ENCODE data around the gene CHCHD6.

Gene CHCHD6

DNA sequence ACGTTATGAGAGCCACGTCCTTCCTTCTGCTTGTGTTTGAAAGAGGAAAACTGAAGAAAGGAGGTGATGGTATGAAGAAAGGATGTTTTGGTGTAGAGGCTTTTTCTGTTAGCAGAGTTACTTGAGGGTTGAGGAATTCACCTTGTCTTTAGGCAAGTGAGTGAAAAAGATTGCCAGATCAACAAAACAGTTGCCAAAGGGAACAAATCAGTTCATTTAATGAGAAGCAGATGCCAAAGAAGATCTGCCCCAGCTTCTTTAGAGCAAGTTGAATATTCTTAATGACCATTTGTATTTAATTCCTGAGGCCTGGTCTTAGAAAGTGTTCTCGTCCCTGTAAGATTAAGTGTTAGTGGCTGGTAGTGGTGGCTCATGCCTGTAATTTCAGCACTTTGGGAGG, 2.6 kb downstream of the CHCHD6 start:
- no peak for DNase-seq

DNA sequence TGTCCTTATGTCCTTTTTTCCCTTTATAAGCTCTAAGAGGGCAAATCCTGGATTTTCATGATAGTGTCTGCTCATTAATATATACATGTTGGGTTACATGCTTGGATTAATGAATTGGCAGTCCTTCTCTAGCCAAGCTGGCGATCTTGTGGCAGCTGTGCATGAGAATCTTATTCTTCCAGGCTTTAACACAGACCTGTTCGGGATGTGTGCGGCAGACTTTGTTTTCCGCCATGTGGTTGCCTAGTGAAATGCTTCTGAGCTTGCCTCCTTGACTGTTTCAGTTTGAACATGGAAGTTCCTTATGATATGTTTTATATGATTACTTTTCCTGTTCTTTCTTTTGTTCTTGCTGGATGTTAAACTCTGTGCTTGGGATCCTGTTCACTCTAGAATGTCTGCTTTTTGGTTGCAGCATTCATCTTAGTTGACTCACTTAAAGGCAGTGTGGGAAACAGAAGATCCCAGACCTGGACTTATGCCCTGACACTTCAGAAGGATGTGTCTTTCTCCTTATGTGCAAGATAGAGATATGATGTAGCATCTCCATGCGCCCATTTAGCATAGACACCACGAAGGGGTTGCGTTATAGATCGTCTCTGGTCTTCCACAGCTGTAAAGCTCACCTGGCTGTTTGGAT, 7.2 kb downstream of the CHCHD6 start:
- peak; percentile 57 for DNase-seq

- DNase-seq = no peak
Observed at GRCh38 chr3:126713199-126713598, 9.2 kb downstream of the CHCHD6 start.

GRCh38 chr3:126714276-126714900, 10.3 kb downstream of the CHCHD6 start:
- no peak for DNase-seq

GRCh38 chr3:126714921-126715320, 10.9 kb downstream of the CHCHD6 start:
- no peak for DNase-seq

DNA sequence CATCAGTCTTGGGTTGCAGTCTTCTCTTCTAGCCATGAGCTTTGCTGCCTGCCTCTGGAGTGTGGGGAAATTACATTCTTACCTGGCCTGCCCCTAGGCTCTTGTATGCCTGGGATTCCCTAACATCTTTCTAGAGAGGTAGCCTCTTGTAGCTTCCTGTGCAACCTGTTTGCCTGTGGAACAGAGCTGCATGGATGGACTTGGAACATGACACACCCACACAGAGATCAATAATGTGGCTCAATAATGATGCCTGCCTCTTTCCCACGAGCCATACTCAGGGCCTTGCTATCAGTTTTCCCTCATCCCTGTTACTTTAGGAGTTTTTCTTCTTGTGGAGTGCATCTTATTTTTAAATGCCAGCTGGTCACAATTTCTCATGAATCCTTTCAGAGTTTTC, 11.4 kb downstream of the CHCHD6 start:
- DNase-seq = no peak

DNA sequence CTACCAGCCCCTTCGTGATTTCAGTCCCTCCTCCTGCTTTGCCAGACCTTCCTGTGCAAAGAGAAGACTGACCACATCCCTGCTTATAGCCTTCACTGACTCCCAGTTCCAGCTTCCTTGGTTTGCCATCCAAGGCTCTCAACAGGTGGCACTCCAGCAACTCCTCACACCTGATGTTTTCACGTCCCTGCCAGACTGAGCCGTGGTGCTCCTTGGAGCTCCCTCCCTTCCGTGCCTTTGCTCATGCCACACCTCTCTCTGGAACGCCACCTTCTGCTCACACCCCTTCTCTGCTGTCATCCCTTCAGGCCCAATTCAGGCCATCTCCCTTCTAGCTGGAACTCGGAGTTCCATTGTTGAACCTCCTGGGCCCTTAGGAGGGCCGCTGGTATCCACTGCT, 12.0 kb downstream of the CHCHD6 start:
- DNase-seq = no peak

DNA sequence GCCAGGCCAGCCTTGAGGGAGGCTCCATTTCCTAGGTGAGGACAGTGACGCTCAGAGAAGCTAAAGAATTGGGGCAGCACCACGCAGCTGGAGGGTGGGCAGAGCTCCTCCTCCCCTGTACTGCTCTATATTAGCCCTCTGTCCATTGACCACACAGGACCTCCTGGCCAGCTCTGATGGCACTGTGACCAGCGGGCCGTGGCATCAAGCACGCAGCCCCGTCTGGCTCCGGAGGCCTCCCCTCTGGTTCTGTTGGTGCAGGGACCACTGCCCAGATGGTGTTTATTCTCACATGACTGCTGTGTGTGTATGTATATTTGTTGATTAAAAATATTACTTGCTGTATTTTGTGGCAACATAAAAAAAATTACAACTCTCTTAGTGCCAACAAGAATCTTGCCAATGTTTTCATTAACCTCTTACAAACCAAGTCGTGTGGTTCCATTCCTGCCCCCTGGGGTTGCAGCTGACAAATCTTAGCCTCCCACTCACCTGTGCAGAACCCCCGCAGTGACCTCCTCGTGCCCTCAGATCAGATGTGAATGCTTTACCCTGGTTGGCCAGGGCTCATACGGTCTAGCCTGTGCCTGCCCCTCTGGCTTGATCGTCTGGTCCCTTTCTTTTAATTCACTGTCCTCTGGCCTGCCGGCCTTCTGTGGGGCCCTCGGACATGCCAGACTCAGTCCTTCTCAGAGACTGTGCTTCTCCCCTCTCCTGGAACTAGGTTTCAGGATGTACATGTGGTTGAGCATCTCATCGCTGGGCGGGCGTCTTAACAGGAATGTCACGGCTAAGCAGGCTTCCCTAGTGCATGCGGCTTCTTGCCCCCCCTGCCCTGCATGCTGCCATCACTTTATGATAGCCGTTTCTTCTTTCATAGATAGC, 14.8 kb downstream of the CHCHD6 start:
- DNase-seq = no peak

- no peak for DNase-seq
Observed at GRCh38 chr3:126720596-126720995, 16.6 kb downstream of the CHCHD6 start.

GRCh38 chr3:126721246-126721645, 17.2 kb downstream of the CHCHD6 start:
- no peak for DNase-seq

- DNase-seq = no peak
Observed at GRCh38 chr3:126723237-126723636, 19.2 kb downstream of the CHCHD6 start.

DNA sequence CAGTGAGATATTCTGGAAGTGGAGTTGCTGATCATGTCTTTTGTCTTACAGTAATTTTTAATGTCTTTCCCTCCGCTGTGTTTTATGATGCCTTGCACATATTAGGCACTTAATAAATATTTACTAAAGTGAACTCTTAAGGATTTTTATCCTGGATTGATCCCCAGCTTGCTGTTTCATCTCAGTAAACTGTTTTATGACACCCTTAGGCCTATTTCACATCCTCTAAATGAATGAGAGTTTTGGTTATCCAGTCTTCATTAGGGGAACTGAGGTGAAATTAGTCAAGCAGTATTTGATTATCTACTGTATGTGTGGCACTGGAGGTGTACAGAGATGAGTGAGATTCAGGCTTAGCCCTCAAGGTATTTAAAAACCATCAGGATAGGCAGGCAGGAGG, 19.8 kb downstream of the CHCHD6 start:
- DNase-seq = no peak

GRCh38 chr3:126728680-126729079, 24.6 kb downstream of the CHCHD6 start:
- no peak for DNase-seq

- no peak for DNase-seq
Observed at GRCh38 chr3:126730376-126730775, 26.3 kb downstream of the CHCHD6 start.

- no peak for DNase-seq
Observed at GRCh38 chr3:126731044-126731443, 27.0 kb downstream of the CHCHD6 start.

DNA sequence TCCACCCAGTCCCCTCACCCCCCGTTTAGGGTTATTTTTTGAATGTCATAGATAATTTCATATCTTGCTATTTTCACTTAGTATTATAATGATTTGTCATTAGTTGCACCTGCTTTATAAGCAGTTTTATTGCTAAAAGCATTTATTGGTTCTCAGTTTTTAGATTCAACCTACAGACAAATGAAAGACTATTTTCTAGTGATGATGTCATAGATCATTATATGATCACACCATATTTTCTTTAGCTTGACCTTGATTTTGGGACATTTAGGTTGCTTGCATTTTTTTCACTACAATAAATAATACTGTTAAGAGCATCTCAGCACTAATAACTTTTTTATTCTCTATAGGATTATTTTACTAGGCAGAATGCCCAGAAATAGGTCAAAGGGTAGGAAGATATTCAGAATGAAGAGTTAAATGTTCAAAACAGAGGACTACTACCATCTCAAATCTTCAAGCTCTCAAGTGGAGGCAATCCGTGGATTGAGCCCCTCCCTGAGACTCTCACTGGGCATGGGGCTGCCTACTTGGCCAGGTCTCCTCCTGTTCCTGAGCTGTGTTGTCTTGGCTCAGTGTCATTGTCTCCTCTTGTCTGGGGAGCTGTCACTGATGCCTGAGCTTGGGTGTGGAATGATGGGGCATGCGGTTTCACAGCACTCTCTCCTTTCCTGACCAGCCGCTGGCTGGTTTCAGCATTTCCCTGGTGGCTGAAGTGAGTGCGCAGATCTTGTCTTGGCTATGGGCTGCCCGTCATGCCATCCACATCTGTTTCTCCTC, 28.4 kb downstream of the CHCHD6 start:
- DNase-seq = no peak

DNA sequence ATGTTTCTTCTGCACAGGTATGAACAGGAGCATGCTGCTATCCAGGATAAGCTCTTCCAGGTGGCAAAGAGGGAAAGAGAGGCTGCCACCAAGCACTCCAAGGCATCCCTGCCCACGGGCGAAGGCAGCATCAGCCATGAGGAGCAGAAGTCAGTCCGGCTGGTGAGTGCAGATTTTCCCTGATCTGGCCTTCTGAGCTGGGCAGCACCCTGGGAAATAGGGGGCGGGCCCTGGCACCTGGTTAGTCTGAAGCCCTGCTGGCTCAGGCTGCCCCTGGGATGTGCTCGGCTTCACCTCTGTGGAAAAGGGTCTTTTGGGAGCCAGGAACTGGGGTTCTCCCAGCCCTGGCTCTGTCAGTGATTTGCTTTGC, 29.0 kb downstream of the CHCHD6 start:
- no peak for DNase-seq

DNA sequence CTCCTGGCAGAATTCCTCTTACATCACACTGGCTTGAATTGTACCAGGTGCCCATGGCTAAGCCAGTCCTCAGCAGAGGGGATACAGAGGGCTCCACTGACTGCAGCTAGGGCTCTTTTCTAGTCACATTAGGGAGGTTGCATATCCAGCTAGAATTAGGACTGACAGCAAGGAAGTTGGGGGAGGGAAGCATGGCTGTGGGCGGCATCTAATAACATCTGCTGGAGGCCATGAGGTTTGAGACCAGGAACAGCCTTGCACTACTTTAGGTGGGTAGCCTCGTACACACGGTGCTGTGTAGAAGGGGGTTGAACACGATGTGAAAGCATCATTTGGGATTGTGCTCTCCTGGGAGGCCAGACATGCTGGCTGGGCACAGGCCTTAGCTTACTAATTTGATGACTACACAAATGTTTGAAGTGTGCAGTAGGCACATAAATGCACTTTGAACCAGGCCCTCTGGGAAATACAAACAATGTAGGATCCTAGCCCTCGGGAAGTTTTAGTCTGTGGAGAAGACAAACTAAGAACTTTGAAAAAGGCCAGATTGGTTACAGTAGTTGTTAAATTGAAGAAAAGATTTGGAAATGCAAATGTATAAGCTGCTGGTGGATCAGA, 30.2 kb downstream of the CHCHD6 start:
- DNase-seq = no peak

DNA sequence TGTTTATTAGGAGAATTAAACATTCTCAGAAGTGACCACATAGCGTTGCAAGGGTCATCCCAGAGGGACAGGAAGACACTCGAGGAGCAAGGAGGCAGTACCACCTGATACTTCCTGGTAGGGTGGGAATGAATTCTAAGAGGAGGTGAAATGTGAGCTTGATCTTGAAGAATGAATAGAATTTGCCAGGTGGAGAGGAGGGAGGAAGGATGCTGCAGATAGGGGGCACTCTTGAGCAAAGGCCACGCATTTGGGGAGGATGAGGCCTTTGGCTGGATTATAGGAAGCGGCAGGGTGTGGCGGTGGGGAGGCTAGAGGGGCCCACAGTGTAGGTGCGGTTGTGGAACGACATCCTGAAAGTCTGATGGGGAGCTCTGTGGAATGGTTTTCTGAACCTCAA, 33.5 kb downstream of the CHCHD6 start:
- no peak for DNase-seq

DNA sequence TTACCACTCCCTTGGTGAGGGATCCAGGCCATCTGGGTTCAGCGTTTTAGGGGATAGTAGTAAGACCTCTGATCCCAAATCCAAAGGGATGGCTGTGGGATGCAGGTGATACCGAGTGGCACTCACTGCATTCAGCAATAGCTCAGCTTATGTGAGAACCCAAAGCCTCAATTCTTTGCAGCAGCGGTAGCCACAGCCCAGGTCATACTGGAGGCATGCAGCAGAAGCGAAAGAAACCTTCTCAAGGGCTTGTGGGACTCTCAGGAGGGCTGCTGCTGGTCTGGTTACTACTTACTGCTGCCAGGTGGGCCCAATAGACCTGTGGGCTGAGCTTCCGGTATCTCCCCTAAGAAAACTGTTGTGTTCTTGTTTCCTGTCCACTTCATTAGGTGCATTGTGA, 38.0 kb downstream of the CHCHD6 start:
- no peak for DNase-seq

- no peak for DNase-seq
Observed at GRCh38 chr3:126743350-126743749, 39.3 kb downstream of the CHCHD6 start.

GRCh38 chr3:126743781-126744180, 39.7 kb downstream of the CHCHD6 start:
- DNase-seq = no peak
